OCI-LY3 (cell line): ENCODE results near the gene TMEM132C.

Experiments used
- H2AFZ ChIP-seq: fragments of 200-600, 300-600 bp; shearing (Covaris generic); 2 replicates; pipeline ENCODE4 v1.6.0; 2014; ENCODE audit warnings: antibody characterized with exemption, low read depth, low read length
- H3K27ac ChIP-seq: fragments of 200-600, 300-600 bp; sonication (generic); 2 replicates; pipeline ENCODE4 v1.5.1; 2014; ENCODE audit warnings: mild to moderate bottlenecking, low read length, moderate library complexity, mixed read lengths
- H3K27me3 ChIP-seq: fragments of 200-600, 300-600 bp; sonication (generic); 2 replicates; pipeline ENCODE4 v1.6.1; 2014; ENCODE audit warnings: low read depth, low read length, mixed read lengths
- H3K36me3 ChIP-seq: fragments of 200-600, 300-600 bp; sonication (generic); replicated peaks from 2 replicates; pipeline ENCODE3; 2014; ENCODE audit warnings: low read depth, low read length, mixed read lengths
- H3K4me1 ChIP-seq: fragments of 300-600, 200-600 bp; sonication (generic); 2 replicates; pipeline ENCODE4 v1.6.1; 2014; ENCODE audit warnings: low read length, mixed read lengths
- H3K4me2 ChIP-seq: fragments of 200-600, 300-600 bp; sonication (generic); 2 replicates; pipeline ENCODE4 v1.6.1; 2014; ENCODE audit warnings: low read length, mixed read lengths
- H3K4me3 ChIP-seq: fragments of 300-600, 200-600 bp; sonication (generic); 2 replicates; pipeline ENCODE4 v1.5.1; 2014; ENCODE audit warnings: antibody characterized with exemption, mild to moderate bottlenecking, low read length, moderate library complexity
- H3K79me2 ChIP-seq: fragments of 300-600, 200-600 bp; shearing (Covaris generic); 2 replicates; pipeline ENCODE4 v1.6.1; 2014; ENCODE audit warnings: mild to moderate bottlenecking, low read length, mixed read lengths
- H3K9ac ChIP-seq: fragments of 300-600, 200-600 bp; shearing (Covaris generic); 2 replicates; pipeline ENCODE4 v1.6.0; 2014; ENCODE audit warnings: mild to moderate bottlenecking, low read length, moderate library complexity
- H3K9me3 ChIP-seq: fragments of 200-600, 300-600 bp; shearing (Covaris generic); 2 replicates; pipeline ENCODE4 v1.6.1; 2014; ENCODE audit warnings: low read length, mixed read lengths; ENCODE audit not compliant: insufficient read depth
- H4K20me1 ChIP-seq: fragments of 200-600, 300-600 bp; sonication (generic); 2 replicates; pipeline ENCODE4 v1.6.1; 2016; ENCODE audit warnings: low read length, mixed read lengths; ENCODE audit not compliant: insufficient read depth
- EZH2phosphoT487 ChIP-seq: fragments of 200-600 bp; shearing (Covaris generic); IDR thresholded peaks from 2 replicates; pipeline ENCODE4 v1.6.1; 2018; ENCODE audit warnings: antibody characterized with exemption, mixed run types, low read depth
- TF ChIP-seq, protein P1 (sequence below): fragments of 200-600, 300-600 bp; sonication (generic); IDR thresholded peaks from 2 replicates; pipeline ENCODE4 v1.5.1; 2014; ENCODE audit warnings: antibody characterized with exemption, low read length, low read depth

The TMEM132C gene

DNA sequence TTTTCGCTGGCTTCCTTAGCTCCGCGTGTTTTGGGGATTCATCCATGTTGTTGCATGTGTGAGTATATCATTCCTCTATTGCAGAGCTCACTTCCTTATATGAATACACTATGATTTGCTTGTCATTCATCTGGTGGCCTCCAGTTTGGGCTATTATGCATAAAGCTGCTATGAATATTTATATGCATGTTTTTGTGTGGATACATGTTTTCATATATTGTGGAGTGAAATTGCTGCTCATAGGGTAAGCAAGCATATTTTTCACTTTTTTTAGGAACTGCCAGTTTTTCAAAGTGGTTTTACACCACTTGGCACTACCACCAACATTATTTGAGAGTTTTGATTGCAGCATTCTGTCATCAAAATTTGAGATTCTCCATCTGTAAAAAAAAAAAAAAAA, 190.0 kb downstream of the TMEM132C start:
- Histone ChIP-seq H3K79me2 (no peaks in the 10 kb centered on the region), H3K27ac (no peak overlapping the region), H3K9ac (no peak overlapping the region), H3K36me3 (no peaks in the 10 kb centered on the region), H3K27me3 (peaks cover 16% of the 10 kb centered on the region; the same call in 1 of the 2 replicates), H4K20me1 (no peaks in the 10 kb centered on the region), H3K4me1 (no peaks in the 10 kb centered on the region), H3K9me3 (no peaks in the 10 kb centered on the region), H3K4me2 (no peak overlapping the region), H2AFZ (no peak overlapping the region), H3K4me3 (no peak overlapping the region)
- TF ChIP-seq EZH2phosphoT487, result no peak
- TF ChIP-seq, protein P1, sequence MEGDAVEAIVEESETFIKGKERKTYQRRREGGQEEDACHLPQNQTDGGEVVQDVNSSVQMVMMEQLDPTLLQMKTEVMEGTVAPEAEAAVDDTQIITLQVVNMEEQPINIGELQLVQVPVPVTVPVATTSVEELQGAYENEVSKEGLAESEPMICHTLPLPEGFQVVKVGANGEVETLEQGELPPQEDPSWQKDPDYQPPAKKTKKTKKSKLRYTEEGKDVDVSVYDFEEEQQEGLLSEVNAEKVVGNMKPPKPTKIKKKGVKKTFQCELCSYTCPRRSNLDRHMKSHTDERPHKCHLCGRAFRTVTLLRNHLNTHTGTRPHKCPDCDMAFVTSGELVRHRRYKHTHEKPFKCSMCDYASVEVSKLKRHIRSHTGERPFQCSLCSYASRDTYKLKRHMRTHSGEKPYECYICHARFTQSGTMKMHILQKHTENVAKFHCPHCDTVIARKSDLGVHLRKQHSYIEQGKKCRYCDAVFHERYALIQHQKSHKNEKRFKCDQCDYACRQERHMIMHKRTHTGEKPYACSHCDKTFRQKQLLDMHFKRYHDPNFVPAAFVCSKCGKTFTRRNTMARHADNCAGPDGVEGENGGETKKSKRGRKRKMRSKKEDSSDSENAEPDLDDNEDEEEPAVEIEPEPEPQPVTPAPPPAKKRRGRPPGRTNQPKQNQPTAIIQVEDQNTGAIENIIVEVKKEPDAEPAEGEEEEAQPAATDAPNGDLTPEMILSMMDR, result no peak

- no peak overlapping the region for H3K9ac ChIP-seq
- H3K79me2 ChIP-seq, result no peaks in the 10 kb centered on the region
- no peaks in the 10 kb centered on the region for H3K36me3 ChIP-seq
- no peaks in the 10 kb centered on the region for H4K20me1 ChIP-seq
- H3K4me3 ChIP-seq, result no peak overlapping the region
- peaks cover 12% of the 10 kb centered on the region; the same call in 1 of the 2 replicates for H3K27me3 ChIP-seq
- H3K9me3 ChIP-seq, result no peaks in the 10 kb centered on the region
- TF ChIP-seq, protein P1, result no peak
- no peak for TF ChIP-seq EZH2phosphoT487
- H2AFZ ChIP-seq, result no peak overlapping the region
- no peak overlapping the region for H3K27ac ChIP-seq
- H3K4me2 ChIP-seq, result no peak overlapping the region
- no peaks in the 10 kb centered on the region for H3K4me1 ChIP-seq
Measured at GRCh38 chr12:128458301-128458974, 191.5 kb downstream of the TMEM132C start.

GRCh38 chr12:128459067-128459466, 192.1 kb downstream of the TMEM132C start:
- no peaks in the 10 kb centered on the region for H3K9me3 ChIP-seq
- H3K79me2 ChIP-seq, result no peaks in the 10 kb centered on the region
- H4K20me1 ChIP-seq, result no peaks in the 10 kb centered on the region
- H3K9ac ChIP-seq, result no peak overlapping the region
- no peak overlapping the region for H3K4me2 ChIP-seq
- no peak overlapping the region for H3K4me3 ChIP-seq
- H3K4me1 ChIP-seq, result no peaks in the 10 kb centered on the region
- H2AFZ ChIP-seq, result no peak overlapping the region
- no peak overlapping the region for H3K27ac ChIP-seq
- peaks cover 11% of the 10 kb centered on the region; the same call in 1 of the 2 replicates for H3K27me3 ChIP-seq
- no peaks in the 10 kb centered on the region for H3K36me3 ChIP-seq
- TF ChIP-seq EZH2phosphoT487, result no peak
- TF ChIP-seq, protein P1, result no peak

GRCh38 chr12:128463881-128464280, 196.9 kb downstream of the TMEM132C start:
- Histone ChIP-seq H3K9ac (no peak overlapping the region), H3K27ac (no peak overlapping the region), H4K20me1 (no peaks in the 10 kb centered on the region), H3K4me1 (no peaks in the 10 kb centered on the region), H3K9me3 (no peaks in the 10 kb centered on the region), H3K27me3 (peaks cover 9% of the 10 kb centered on the region; the same call in 1 of the 2 replicates), H3K36me3 (no peaks in the 10 kb centered on the region), H3K79me2 (no peaks in the 10 kb centered on the region), H3K4me3 (no peak overlapping the region), H3K4me2 (no peak overlapping the region), H2AFZ (no peak overlapping the region)
- no peak for TF ChIP-seq EZH2phosphoT487
- TF ChIP-seq, protein P1, result no peak
